ENCODE results near the gene PSTPIP1.

DNA sequence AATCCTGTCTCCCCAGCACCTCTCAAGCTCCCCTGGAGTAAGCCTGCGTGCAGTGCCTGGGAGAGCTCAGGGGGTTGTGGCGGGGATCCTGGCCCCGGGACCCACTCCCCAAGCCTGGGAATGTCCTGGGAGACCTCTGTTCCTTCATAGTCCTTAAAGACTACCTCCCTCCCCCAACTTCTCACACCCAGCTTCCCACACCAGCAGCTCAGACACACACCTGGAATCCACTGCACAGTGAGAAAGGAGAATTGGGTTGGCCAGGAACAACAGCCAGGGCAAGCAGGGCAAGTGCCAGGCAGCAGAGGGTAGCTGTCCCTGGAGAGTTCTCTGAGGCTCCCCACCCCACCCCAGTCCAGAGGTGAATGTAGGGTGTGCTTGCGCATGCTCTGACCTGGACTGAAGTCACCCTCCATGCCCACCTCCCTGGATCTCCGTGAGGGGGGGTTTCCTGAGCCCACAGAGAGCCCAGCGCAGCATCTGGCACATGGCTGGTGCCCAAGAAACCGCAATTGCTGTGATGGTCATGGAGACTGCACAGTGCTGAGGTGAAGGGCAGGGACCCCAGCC is 22.2 kb downstream of the PSTPIP1 start:
- TF ChIP-seq, protein P1, sequence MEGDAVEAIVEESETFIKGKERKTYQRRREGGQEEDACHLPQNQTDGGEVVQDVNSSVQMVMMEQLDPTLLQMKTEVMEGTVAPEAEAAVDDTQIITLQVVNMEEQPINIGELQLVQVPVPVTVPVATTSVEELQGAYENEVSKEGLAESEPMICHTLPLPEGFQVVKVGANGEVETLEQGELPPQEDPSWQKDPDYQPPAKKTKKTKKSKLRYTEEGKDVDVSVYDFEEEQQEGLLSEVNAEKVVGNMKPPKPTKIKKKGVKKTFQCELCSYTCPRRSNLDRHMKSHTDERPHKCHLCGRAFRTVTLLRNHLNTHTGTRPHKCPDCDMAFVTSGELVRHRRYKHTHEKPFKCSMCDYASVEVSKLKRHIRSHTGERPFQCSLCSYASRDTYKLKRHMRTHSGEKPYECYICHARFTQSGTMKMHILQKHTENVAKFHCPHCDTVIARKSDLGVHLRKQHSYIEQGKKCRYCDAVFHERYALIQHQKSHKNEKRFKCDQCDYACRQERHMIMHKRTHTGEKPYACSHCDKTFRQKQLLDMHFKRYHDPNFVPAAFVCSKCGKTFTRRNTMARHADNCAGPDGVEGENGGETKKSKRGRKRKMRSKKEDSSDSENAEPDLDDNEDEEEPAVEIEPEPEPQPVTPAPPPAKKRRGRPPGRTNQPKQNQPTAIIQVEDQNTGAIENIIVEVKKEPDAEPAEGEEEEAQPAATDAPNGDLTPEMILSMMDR (IDR thresholded peaks at IDR 0.05), result no peak
- TF ChIP-seq POLR2A (IDR thresholded peaks at IDR 0.05), result no peak
- TF ChIP-seq POLR2AphosphoS5 (IDR thresholded peaks at IDR 0.05), result no peak

All from sigmoid colon (tissue), 4 donors.